H9 (cell line): ENCODE results near the gene LYST. TPM values are rescaled to one million over a fixed set of nuclear protein-coding genes. Genes with fewer than 3 reads are reported as not detected.
"Not testable (repeated sequence)": the region's sequence is repeated elsewhere in the genome, so short reads cannot be mapped to it uniquely, and the experiment has no call there.

Source experiments
- DNase-seq: peaks from one replicate; pipeline ENCODE4 v3.0.0-alpha.2; 2017
- H2AFZ ChIP-seq: one replicate; pipeline ENCODE4 v1.6.1; 2013; ENCODE audit warnings: mild to moderate bottlenecking, low read length, control low read depth, moderate library complexity
- H2AK5ac ChIP-seq: 2 replicates; pipeline ENCODE4 v1.6.1; 2013; ENCODE audit warnings: low read length, control low read depth, mixed read lengths; ENCODE audit not compliant: insufficient read length
- H2BK120ac ChIP-seq: one replicate; pipeline ENCODE4 v1.6.1; 2013; ENCODE audit warnings: low read depth, mild to moderate bottlenecking, low read length, control low read depth, inconsistent platforms; ENCODE audit not compliant: poor library complexity, severe bottlenecking
- H2BK12ac ChIP-seq: 2 replicates; pipeline ENCODE4 v1.6.1; 2013; ENCODE audit warnings: low read length, control low read depth, mixed read lengths, low read depth; ENCODE audit not compliant: insufficient read length
- H2BK15ac ChIP-seq: 2 replicates; pipeline ENCODE4 v1.6.1; 2013; ENCODE audit warnings: low read depth, low read length, control low read depth
- H2BK20ac ChIP-seq: one replicate; pipeline ENCODE4 v1.6.1; 2013; ENCODE audit warnings: low read depth, mild to moderate bottlenecking, low read length, control low read depth, inconsistent platforms; ENCODE audit not compliant: poor library complexity, severe bottlenecking
- H2BK5ac ChIP-seq: 2 replicates; pipeline ENCODE4 v1.6.1; 2013; ENCODE audit warnings: low read length, control low read depth, mixed read lengths; ENCODE audit not compliant: insufficient read length
- H3K14ac ChIP-seq: 2 replicates; pipeline ENCODE4 v1.6.1; 2013; ENCODE audit warnings: low read length, control low read depth; ENCODE audit not compliant: insufficient read depth
- H3K18ac ChIP-seq: 2 replicates; pipeline ENCODE4 v1.6.1; 2013; ENCODE audit warnings: low read depth, mild to moderate bottlenecking, mixed read lengths, low read length, control low read depth; ENCODE audit not compliant: insufficient read length
- H3K23ac ChIP-seq: 2 replicates; pipeline ENCODE4 v1.6.1; 2013; ENCODE audit warnings: low read length, control low read depth, mixed read lengths, low read depth; ENCODE audit not compliant: insufficient read length
- H3K23me2 ChIP-seq: 2 replicates; pipeline ENCODE4 v1.6.1; 2013; ENCODE audit warnings: low read depth, mild to moderate bottlenecking, mixed read lengths, low read length, control low read depth; ENCODE audit not compliant: insufficient read length, poor library complexity, severe bottlenecking
- H3K27ac ChIP-seq: 2 replicates; pipeline ENCODE4 v1.5.1; 2013; ENCODE audit warnings: low read length, control low read depth, mixed read lengths, low read depth; ENCODE audit not compliant: insufficient read length
- H3K27me3 ChIP-seq: 2 replicates; pipeline ENCODE4 v1.6.1; 2013; ENCODE audit warnings: low read length, control low read depth, inconsistent platforms; ENCODE audit not compliant: insufficient read depth
- H3K4ac ChIP-seq: 2 replicates; pipeline ENCODE4 v1.6.1; 2013; ENCODE audit warnings: low read depth, mild to moderate bottlenecking, control low read depth, inconsistent platforms, low read length, moderate library complexity
- H3K4me1 ChIP-seq: 2 replicates; pipeline ENCODE4 v1.6.1; 2013; ENCODE audit warnings: low read length, control low read depth, inconsistent platforms; ENCODE audit not compliant: insufficient read depth
- H3K4me2 ChIP-seq: 2 replicates; pipeline ENCODE4 v1.6.1; 2013; ENCODE audit warnings: low read length, control low read depth, mixed read lengths; ENCODE audit not compliant: insufficient read length, insufficient read depth
- H3K56ac ChIP-seq: 2 replicates; pipeline ENCODE4 v1.6.1; 2013; ENCODE audit warnings: low read depth, mild to moderate bottlenecking, mixed read lengths, low read length, control low read depth; ENCODE audit not compliant: insufficient read length
- H3K79me1 ChIP-seq: 2 replicates; pipeline ENCODE4 v1.6.1; 2013; ENCODE audit warnings: low read depth, mild to moderate bottlenecking, moderate library complexity, low read length, control low read depth, inconsistent platforms; ENCODE audit not compliant: insufficient read depth, poor library complexity, severe bottlenecking
- H3K79me2 ChIP-seq: 2 replicates; pipeline ENCODE4 v1.6.1; 2013; ENCODE audit warnings: low read length, control low read depth, inconsistent platforms; ENCODE audit not compliant: insufficient read depth
- H3K9ac ChIP-seq: 2 replicates; pipeline ENCODE4 v1.6.1; 2013; ENCODE audit warnings: low read length, control low read depth, mixed read lengths; ENCODE audit not compliant: insufficient read length; ENCODE audit errors: extremely low read depth
- H3K9me3 ChIP-seq: one replicate; pipeline ENCODE4 v1.6.1; 2013; ENCODE audit warnings: low read depth, low read length, inconsistent platforms; ENCODE audit not compliant: control insufficient read depth
- H3T11ph ChIP-seq: one replicate; pipeline ENCODE4 v1.6.1; 2013; ENCODE audit warnings: mild to moderate bottlenecking, low read length, control low read depth, inconsistent platforms
- H4K20me1 ChIP-seq: one replicate; pipeline ENCODE4 v1.6.1; 2013; ENCODE audit not compliant: control insufficient read depth, insufficient read length, insufficient read depth
- H4K5ac ChIP-seq: 2 replicates; pipeline ENCODE4 v1.6.1; 2013; ENCODE audit warnings: low read depth, mild to moderate bottlenecking, mixed read lengths, low read length, control low read depth; ENCODE audit not compliant: insufficient read length
- H4K8ac ChIP-seq: replicated peaks from 2 replicates; pipeline ENCODE4 v1.6.1; 2013; ENCODE audit warnings: low read length, control low read depth, mixed read lengths, low read depth; ENCODE audit not compliant: insufficient read length
- H4K91ac ChIP-seq: 2 replicates; pipeline ENCODE4 v1.6.1; 2013; ENCODE audit warnings: low read depth, mild to moderate bottlenecking, moderate library complexity, mixed read lengths, low read length, control low read depth; ENCODE audit not compliant: insufficient read length
- H3K27ac Mint-ChIP-seq, 3 experiments: 2 replicates in 2 of 3; 3 replicates in 1 of 3; pipeline ENCODE4 v1.8.0; 2020 to 2021; ENCODE audit warnings: mixed read lengths in 3 of 3, mild to moderate bottlenecking in 1 of 3, moderate library complexity in 1 of 3
- H3K27me3 Mint-ChIP-seq: 2 replicates; pipeline ENCODE4 v1.8.0; 2021; ENCODE audit warnings: low read depth, mild to moderate bottlenecking, moderate library complexity, mixed read lengths
- H3K36me3 Mint-ChIP-seq, 3 experiments: 2 replicates in 2 of 3; 3 replicates in 1 of 3; pipeline ENCODE4 v1.8.0; 2020 to 2021; ENCODE audit warnings: low read depth in 3 of 3, mixed read lengths in 3 of 3; ENCODE audit not compliant: insufficient read depth in 1 of 3
- H3K4me1 Mint-ChIP-seq, 2 experiments: 2 replicates each; pipeline ENCODE4 v1.8.0; 2020; ENCODE audit warnings: mixed read lengths in 2 of 2
- H3K4me3 Mint-ChIP-seq, 2 experiments: 2 replicates in 1 of 2; 3 replicates in 1 of 2; pipeline ENCODE4 v1.8.0; 2020 to 2021; ENCODE audit warnings: mild to moderate bottlenecking in 2 of 2, mixed read lengths in 2 of 2, moderate library complexity in 1 of 2
- H3K9me3 Mint-ChIP-seq, 2 experiments: 2 replicates in 1 of 2; 3 replicates in 1 of 2; pipeline ENCODE4 v1.8.0; 2020; ENCODE audit warnings: mild to moderate bottlenecking in 2 of 2, mixed read lengths in 2 of 2, moderate library complexity in 1 of 2
- WGBS: extraction: QIAGEN DNeasy Blood & Tissue Kit; methylation state at CpG from one replicate; pipeline ENCODE4 v1.1.7; 2013; ENCODE audit warnings: missing lambda C conversion rate, low lambda C conversion rate, mixed read lengths; ENCODE audit not compliant: insufficient read length; ENCODE audit errors: extremely low coverage; 5-methylcytosine and 5-hydroxymethylcytosine counted together
- total RNA-seq: library from RNA; stranded (reverse); gene quantifications from 2 replicates; pipeline ENCODE4 v1.2.1, GENCODE V29; 2021

Gene LYST
- total RNA-seq, 1 experiment from 2014 or later: 0.13 TPM

- H3K4me3 Mint-ChIP-seq, H3K27me3 ChIP-seq, DNase-seq, H3K9me3 ChIP-seq, H3K18ac ChIP-seq, H4K91ac ChIP-seq, H2BK120ac ChIP-seq, H3K27ac Mint-ChIP-seq, H2BK5ac ChIP-seq, H2AFZ ChIP-seq, H3K4me2 ChIP-seq, H4K20me1 ChIP-seq, H4K5ac ChIP-seq, H2AK5ac ChIP-seq, H3K14ac ChIP-seq, H3K23ac ChIP-seq, H3K56ac ChIP-seq, H2BK20ac ChIP-seq, H3K4ac ChIP-seq, H3K9me3 Mint-ChIP-seq, H3K79me2 ChIP-seq, H4K8ac ChIP-seq, H3T11ph ChIP-seq, H2BK15ac ChIP-seq, H3K4me1 ChIP-seq, H3K36me3 Mint-ChIP-seq, H3K23me2 ChIP-seq, H3K27ac ChIP-seq, H3K79me1 ChIP-seq, H3K9ac ChIP-seq, H2BK12ac ChIP-seq: not testable (repeated sequence)
- Mint-ChIP-seq H3K27me3 (peaks cover 36% of the 10 kb centered on the region), H3K4me1 (peaks cover 19 to 26% of the 10 kb centered on the region in 2 experiments)
- no CpG with 5 or more reads among the region's 4 CpGs for WGBS
Observed at GRCh38 chr1:235915489-235915888, 48.8 kb upstream of the LYST start.
